ENCODE data around the gene ERVMER34-1. TPM values are rescaled to one million over a fixed set of nuclear protein-coding genes. Genes with fewer than 3 reads are reported as not detected.

Gene ERVMER34-1
- total RNA-seq, 4 donors from 2014 or later, result 0.08 to 0.93 (median 0.49) TPM

- no peaks in the 10 kb centered on the region for H3K4me1 ChIP-seq
- TF ChIP-seq POLR2A (IDR thresholded peaks at IDR 0.05) (no peak), EP300 (IDR thresholded peaks at IDR 0.05) (no peak), POLR2AphosphoS5 (IDR thresholded peaks at IDR 0.05) (no peak)
- TF ChIP-seq, protein P1, sequence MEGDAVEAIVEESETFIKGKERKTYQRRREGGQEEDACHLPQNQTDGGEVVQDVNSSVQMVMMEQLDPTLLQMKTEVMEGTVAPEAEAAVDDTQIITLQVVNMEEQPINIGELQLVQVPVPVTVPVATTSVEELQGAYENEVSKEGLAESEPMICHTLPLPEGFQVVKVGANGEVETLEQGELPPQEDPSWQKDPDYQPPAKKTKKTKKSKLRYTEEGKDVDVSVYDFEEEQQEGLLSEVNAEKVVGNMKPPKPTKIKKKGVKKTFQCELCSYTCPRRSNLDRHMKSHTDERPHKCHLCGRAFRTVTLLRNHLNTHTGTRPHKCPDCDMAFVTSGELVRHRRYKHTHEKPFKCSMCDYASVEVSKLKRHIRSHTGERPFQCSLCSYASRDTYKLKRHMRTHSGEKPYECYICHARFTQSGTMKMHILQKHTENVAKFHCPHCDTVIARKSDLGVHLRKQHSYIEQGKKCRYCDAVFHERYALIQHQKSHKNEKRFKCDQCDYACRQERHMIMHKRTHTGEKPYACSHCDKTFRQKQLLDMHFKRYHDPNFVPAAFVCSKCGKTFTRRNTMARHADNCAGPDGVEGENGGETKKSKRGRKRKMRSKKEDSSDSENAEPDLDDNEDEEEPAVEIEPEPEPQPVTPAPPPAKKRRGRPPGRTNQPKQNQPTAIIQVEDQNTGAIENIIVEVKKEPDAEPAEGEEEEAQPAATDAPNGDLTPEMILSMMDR (IDR thresholded peaks at IDR 0.05), result no peak
- no peaks in the 10 kb centered on the region for H3K9me3 ChIP-seq
- H3K27me3 ChIP-seq, result no peaks in the 10 kb centered on the region
- H3K27ac ChIP-seq, result no peak overlapping the region
- no peaks in the 10 kb centered on the region for H3K36me3 ChIP-seq
- 40 to 72% methylated on average over 1 to 3 of the region's 3 CpGs for WGBS, 2 donors (ENCODE audit: low coverage in 1 of 2)
- no peak overlapping the region for H3K4me3 ChIP-seq
- ATAC-seq, result no peak
These were observed 46.6 kb downstream of the ERVMER34-1 start for GRCh38 chr4:52704661-52705060.

DNA sequence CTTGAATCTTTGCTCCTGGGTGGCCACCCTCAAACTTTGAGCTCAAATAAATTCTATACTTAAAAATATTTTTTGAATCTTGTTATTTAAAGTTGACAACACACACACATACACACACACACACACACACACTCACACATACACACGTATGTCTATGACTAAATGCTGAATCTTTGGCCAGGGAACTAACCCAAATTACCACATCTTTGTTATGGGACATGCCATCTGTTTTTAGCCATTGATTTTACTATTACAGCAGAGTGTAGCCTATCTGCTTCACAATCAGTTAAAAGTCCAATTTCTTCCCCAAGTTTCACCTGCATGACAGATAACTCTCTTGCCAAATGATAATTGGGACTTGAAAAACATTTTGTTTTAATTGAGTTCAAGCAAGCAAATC lies 47.1 kb downstream of the ERVMER34-1 start:
- TF ChIP-seq POLR2A (IDR thresholded peaks at IDR 0.05) (no peak), POLR2AphosphoS5 (IDR thresholded peaks at IDR 0.05) (no peak), EP300 (IDR thresholded peaks at IDR 0.05) (no peak)
- TF ChIP-seq, protein P1 (IDR thresholded peaks at IDR 0.05), result no peak
- no peak for ATAC-seq
- H3K27ac ChIP-seq, result no peak overlapping the region
- no peaks in the 10 kb centered on the region for H3K4me1 ChIP-seq
- 13 to 29% methylated on average over 1 of the region's 1 CpG for WGBS, 2 donors (ENCODE audit: low coverage in 1 of 2)
- H3K36me3 ChIP-seq, result no peaks in the 10 kb centered on the region
- no peaks in the 10 kb centered on the region for H3K27me3 ChIP-seq
- no peaks in the 10 kb centered on the region for H3K9me3 ChIP-seq
- no peak overlapping the region for H3K4me3 ChIP-seq

GRCh38 chr4:52701207-52701606 lies 50.0 kb downstream of the ERVMER34-1 start:
- no peaks in the 10 kb centered on the region for H3K9me3 ChIP-seq
- no peak overlapping the region for H3K4me3 ChIP-seq
- no peaks in the 10 kb centered on the region for H3K36me3 ChIP-seq
- no peak for ATAC-seq
- H3K4me1 ChIP-seq, result no peaks in the 10 kb centered on the region
- no peak overlapping the region for H3K27ac ChIP-seq
- TF ChIP-seq, protein P1 (IDR thresholded peaks at IDR 0.05), result no peak
- 94 to 97% methylated on average over 3 of the region's 3 CpGs for WGBS, 2 donors (ENCODE audit: low coverage in 1 of 2)
- H3K27me3 ChIP-seq, result no peaks in the 10 kb centered on the region

DNA sequence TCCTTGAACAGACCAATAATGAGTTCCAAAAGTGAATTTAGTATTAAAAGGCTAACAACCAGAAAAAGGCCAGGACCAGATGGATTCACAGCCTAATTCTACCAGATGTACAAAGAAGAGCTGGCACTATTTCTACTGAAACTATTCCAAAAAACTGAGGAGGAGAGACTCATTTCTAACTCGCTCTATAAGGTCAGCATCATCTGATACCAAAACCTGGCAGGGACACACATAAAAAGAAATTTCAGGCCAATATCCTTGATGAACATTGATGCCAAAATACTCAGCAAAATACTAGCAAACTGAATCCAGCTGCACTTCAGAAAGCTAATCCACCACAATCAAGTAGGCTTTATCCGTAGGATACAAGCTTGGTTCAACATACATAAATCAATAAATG lies 56.3 kb downstream of the ERVMER34-1 start:
- Histone ChIP-seq H3K27ac (no peak overlapping the region), H3K4me1 (no peaks in the 10 kb centered on the region), H3K9me3 (peaks cover 0 to 22% (median 0%) of the 10 kb centered on the region in 3 donors), H3K36me3 (no peaks in the 10 kb centered on the region), H3K4me3 (no peak overlapping the region), H3K27me3 (no peaks in the 10 kb centered on the region)
- TF ChIP-seq EP300 (IDR thresholded peaks at IDR 0.05) (no peak), POLR2AphosphoS5 (IDR thresholded peaks at IDR 0.05) (no peak), POLR2A (IDR thresholded peaks at IDR 0.05) (no peak)
- TF ChIP-seq, protein P1 (IDR thresholded peaks at IDR 0.05), result no peak
- 78 to 82% methylated on average over 1 to 2 of the region's 2 CpGs for WGBS, 2 donors (ENCODE audit: low coverage in 1 of 2)
- ATAC-seq, result no peak

DNA sequence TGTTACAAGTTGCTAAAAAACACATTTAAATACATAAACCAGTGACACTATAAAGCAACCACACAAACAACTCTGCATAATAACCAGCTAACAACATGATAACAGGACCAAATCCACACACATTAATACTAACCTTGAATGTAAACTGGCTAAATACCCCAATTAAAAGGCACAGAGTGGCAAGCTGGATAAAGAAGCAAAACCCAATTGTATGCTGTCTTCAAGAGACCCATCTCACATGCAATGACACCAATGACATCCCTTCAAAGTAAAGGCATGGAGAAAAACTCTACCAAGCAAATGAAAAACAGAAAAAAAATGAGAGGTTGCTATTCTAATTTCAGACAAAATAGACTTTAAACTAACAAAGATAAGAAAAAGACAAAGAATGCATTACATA lies 57.7 kb downstream of the ERVMER34-1 start:
- H3K27me3 ChIP-seq, result no peaks in the 10 kb centered on the region
- H3K9me3 ChIP-seq, result peaks cover 0 to 22% (median 0%) of the 10 kb centered on the region in 3 donors
- H3K4me1 ChIP-seq, result no peaks in the 10 kb centered on the region
- no peak for ATAC-seq
- H3K36me3 ChIP-seq, result no peaks in the 10 kb centered on the region
- TF ChIP-seq EP300 (IDR thresholded peaks at IDR 0.05) (no peak), POLR2A (IDR thresholded peaks at IDR 0.05) (no peak), POLR2AphosphoS5 (IDR thresholded peaks at IDR 0.05) (no peak)
- TF ChIP-seq, protein P1 (IDR thresholded peaks at IDR 0.05), result no peak
- no peak overlapping the region for H3K27ac ChIP-seq
- H3K4me3 ChIP-seq, result no peak overlapping the region

Small RNA genes within 50 kb of the gene (small RNA-seq; reads per million reads assigned to genes)
- 0.37 to 2.8 (median 1.3) reads per million in 4 donors for gene MIR4449
- gene RF00019, result 0 reads per million in 4 donors
- gene RF00568, result 0 reads per million in 4 donors
- gene SNORA26, result 10.8 to 27.6 (median 22.6) reads per million in 4 donors

Other genes with a start within 250 kb of the ERVMER34-1 start
- gene USP46, start 92.1 kb downstream of the ERVMER34-1 start, total RNA-seq, result 1 to 10 TPM; 8.1 to 9.5 (median 8.7) TPM
- 1 to 10 TPM in 3 of 4 donors, under 1 TPM in 1; 0.62 to 8.8 (median 2.6) TPM for gene RASL11B, start 110.9 kb upstream of the ERVMER34-1 start, total RNA-seq

All from gastroesophageal sphincter (tissue), 4 donors.